Adrenal gland (tissue), 5 donors: Measurements from ENCODE around the gene SEMA5A.

Experiments
- POLR2A ChIP-seq, 2 donors: fragments of 450-650 bp; IDR thresholded peaks; one replicate each; pipeline ENCODE4 v1.6.1; 2017; ENCODE audit warnings: antibody characterized with exemption in 2 of 2, mild to moderate bottlenecking in 2 of 2, moderate library complexity in 1 of 2
- TF ChIP-seq, protein P1 (sequence below), 6 experiments: fragments of 450-650 bp in 4 of 6; fragments of 200-600 bp in 2 of 6; sonication (generic) in 1 of 6; IDR thresholded peaks; 1 replicate in 5 of 6; 2 replicates in 1 of 6; pipeline versions ENCODE4 v1.5.1 to v1.8.0; 2016 to 2021; ENCODE audit warnings: antibody characterized with exemption in 6 of 6, mild to moderate bottlenecking in 2 of 6, moderate library complexity in 1 of 6
- donor health status: DM: no; HTN: no; CAD: no.

DNA sequence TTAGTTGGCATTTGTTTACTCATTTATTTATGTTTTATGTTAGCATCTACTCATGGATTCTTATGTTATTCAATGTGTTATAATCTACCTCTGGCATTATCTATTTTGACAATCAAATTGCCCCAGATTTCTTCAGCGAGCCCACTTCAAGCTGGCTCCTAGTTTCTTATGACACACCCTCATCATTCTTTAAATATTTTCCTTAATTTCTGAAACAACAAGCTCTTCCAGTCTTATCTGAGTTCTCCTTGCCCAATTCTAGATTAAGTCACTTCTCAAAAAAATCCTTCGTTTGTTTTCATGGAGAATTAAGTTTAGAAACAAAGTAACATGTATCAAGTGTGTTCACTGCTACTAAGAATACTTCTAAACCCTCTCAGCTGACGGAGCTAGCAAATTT is 229.8 kb downstream of the SEMA5A start:
- TF ChIP-seq, protein P1, sequence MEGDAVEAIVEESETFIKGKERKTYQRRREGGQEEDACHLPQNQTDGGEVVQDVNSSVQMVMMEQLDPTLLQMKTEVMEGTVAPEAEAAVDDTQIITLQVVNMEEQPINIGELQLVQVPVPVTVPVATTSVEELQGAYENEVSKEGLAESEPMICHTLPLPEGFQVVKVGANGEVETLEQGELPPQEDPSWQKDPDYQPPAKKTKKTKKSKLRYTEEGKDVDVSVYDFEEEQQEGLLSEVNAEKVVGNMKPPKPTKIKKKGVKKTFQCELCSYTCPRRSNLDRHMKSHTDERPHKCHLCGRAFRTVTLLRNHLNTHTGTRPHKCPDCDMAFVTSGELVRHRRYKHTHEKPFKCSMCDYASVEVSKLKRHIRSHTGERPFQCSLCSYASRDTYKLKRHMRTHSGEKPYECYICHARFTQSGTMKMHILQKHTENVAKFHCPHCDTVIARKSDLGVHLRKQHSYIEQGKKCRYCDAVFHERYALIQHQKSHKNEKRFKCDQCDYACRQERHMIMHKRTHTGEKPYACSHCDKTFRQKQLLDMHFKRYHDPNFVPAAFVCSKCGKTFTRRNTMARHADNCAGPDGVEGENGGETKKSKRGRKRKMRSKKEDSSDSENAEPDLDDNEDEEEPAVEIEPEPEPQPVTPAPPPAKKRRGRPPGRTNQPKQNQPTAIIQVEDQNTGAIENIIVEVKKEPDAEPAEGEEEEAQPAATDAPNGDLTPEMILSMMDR (IDR thresholded peaks at IDR 0.05): no peak
- no peak for TF ChIP-seq POLR2A (IDR thresholded peaks at IDR 0.05)
